Esophagus squamous epithelium (tissue), 5 donors: ENCODE measurements around the gene RAB15. TPM values are rescaled to one million over a fixed set of nuclear protein-coding genes. Genes with fewer than 3 reads are reported as not detected.
A peak's percentile ranks its signal among the peaks of the same experiment; 100 is the strongest.

ENCODE experiments used
- DNase-seq: peaks from one replicate; lab custom pipeline; 2025; lab: John Stamatoyannopoulos, UW
- H3K27ac ChIP-seq, 4 donors: fragments of 200-600 bp; sonication (generic); one replicate each; pipeline ENCODE4 v1.5.1; 2016 to 2019; ENCODE audit warnings: mild to moderate bottlenecking in 1 of 4
- H3K27me3 ChIP-seq, 4 donors: fragments of 200-600 bp; sonication (generic); 1 replicate in 3 of 4; 2 replicates in 1 of 4; pipeline versions ENCODE4 v1.5.1 to v1.6.0; 2017 to 2021; ENCODE audit warnings: antibody characterized with exemption in 1 of 4
- H3K36me3 ChIP-seq, 3 donors: fragments of 200-600 bp; sonication (generic); one replicate each; pipeline ENCODE4 v1.5.1; 2016 to 2019
- H3K4me1 ChIP-seq, 3 donors: fragments of 200-600 bp; sonication (generic); one replicate each; pipeline ENCODE4 v1.5.1; 2017 to 2019
- H3K4me3 ChIP-seq, 4 donors: fragments of 200-600 bp; sonication (generic); 1 replicate in 3 of 4; 2 replicates in 1 of 4; pipeline ENCODE4 v1.5.1; 2016 to 2019; ENCODE audit warnings: mild to moderate bottlenecking in 2 of 4, moderate library complexity in 1 of 4
- H3K9me3 ChIP-seq, 3 donors: fragments of 200-600 bp; sonication (generic); one replicate each; pipeline ENCODE4 v1.5.1; 2016 to 2019
- POLR2A ChIP-seq, 4 donors: fragments of 450-650 bp; IDR thresholded peaks; one replicate each; pipeline ENCODE4 v1.6.1; 2017; ENCODE audit warnings: antibody characterized with exemption in 4 of 4, mild to moderate bottlenecking in 4 of 4, moderate library complexity in 3 of 4
- WGBS, 2 donors: methylation state at CpG; one replicate each; pipeline ENCODE4 v1.1.5; 2018; 5-methylcytosine and 5-hydroxymethylcytosine counted together
- intact Hi-C: fragments of 100-400 bp; cut with DNase I; formaldehyde crosslinking; loops from one replicate; pipeline ENCODE4 v1.15.0; 2022
- total RNA-seq, 4 donors: library from RNA; depleted of rRNA; stranded (reverse); fragments of >200 nt; gene quantifications; one replicate each; pipeline ENCODE4 v1.1.0, GENCODE V29; 2016
- TF ChIP-seq, protein P1 (sequence below), 6 experiments: fragments of 450-650 bp in 4 of 6; fragments of 200-600 bp in 2 of 6; sonication (generic) in 2 of 6; IDR thresholded peaks; one replicate each; pipeline ENCODE4 v1.5.1; 2016 to 2019; ENCODE audit warnings: antibody characterized with exemption in 6 of 6, mild to moderate bottlenecking in 4 of 6, moderate library complexity in 4 of 6
- donor health status: DM: yes; HTN: yes; CAD: no.

Gene RAB15
- total RNA-seq, 4 donors from 2014 or later = 2.5 to 7.0 (median 5.2) TPM

DNA sequence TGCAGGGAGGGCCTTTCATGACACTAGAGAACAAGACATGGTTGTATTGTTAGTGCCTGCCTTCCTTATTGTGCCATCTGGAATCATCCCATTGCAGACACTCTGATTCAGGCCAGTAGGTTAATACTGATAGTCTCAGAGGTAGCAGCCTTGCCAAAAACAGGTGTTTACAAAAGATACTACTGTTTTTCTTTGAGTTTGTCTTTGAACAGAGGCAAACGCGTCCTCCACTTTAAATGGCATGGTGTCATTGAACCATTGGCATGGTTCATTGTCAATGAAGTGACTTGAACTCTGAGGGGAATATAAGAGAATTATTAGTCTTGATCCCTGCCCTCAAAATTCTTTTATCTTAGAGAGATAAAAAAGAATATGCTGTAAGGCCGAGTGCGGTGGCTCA lies 18.8 kb upstream of the RAB15 start:
- TF ChIP-seq, protein P1, sequence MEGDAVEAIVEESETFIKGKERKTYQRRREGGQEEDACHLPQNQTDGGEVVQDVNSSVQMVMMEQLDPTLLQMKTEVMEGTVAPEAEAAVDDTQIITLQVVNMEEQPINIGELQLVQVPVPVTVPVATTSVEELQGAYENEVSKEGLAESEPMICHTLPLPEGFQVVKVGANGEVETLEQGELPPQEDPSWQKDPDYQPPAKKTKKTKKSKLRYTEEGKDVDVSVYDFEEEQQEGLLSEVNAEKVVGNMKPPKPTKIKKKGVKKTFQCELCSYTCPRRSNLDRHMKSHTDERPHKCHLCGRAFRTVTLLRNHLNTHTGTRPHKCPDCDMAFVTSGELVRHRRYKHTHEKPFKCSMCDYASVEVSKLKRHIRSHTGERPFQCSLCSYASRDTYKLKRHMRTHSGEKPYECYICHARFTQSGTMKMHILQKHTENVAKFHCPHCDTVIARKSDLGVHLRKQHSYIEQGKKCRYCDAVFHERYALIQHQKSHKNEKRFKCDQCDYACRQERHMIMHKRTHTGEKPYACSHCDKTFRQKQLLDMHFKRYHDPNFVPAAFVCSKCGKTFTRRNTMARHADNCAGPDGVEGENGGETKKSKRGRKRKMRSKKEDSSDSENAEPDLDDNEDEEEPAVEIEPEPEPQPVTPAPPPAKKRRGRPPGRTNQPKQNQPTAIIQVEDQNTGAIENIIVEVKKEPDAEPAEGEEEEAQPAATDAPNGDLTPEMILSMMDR (IDR thresholded peaks at IDR 0.05) = no peak
- no peak for TF ChIP-seq POLR2A (IDR thresholded peaks at IDR 0.05)
- peaks cover 8 to 58% (median 24%) of the 10 kb centered on the region in 3 donors for H3K4me1 ChIP-seq
- intact Hi-C loops = loop anchor here (10.0 kb wide), 1 partner anchor 114 kb away; the partner anchor contains the start of gene MAX
- H3K36me3 ChIP-seq = no peaks in the 10 kb centered on the region
- WGBS, 2 donors = 91 to 95% methylated on average over 4 of the region's 4 CpGs
- H3K27me3 ChIP-seq = no peaks in the 10 kb centered on the region
- H3K27ac ChIP-seq = no peak overlapping the region
- DNase-seq = no peak
- H3K9me3 ChIP-seq = no peaks in the 10 kb centered on the region
- H3K4me3 ChIP-seq = no peak overlapping the region

DNA sequence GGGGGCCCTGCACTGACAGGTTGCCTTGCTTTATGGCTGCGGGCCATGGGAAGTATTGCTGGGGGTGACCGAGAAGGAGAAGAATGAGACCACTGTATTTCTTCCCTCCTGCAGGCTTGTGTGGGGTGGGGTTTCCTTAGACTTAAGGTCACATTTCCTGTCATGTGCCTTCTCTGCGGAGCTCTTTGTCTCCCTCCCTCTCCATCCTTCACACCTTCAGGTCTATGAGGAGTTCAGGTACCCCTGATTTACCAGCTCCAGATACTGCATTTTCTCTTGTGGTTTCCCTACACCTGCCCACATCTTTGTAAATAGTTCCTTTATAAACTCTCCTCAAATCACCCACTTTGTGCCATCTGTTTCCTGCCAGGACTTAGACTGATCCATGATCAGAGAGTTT lies 18.2 kb upstream of the RAB15 start:
- no peak for TF ChIP-seq POLR2A (IDR thresholded peaks at IDR 0.05)
- TF ChIP-seq, protein P1 (IDR thresholded peaks at IDR 0.05) = no peak
- WGBS, 2 donors = 74 to 77% methylated on average over 3 of the region's 3 CpGs
- Histone ChIP-seq H3K36me3 (no peaks in the 10 kb centered on the region), H3K27me3 (no peaks in the 10 kb centered on the region), H3K4me3 (no peak overlapping the region), H3K4me1 (peaks cover 8 to 58% (median 24%) of the 10 kb centered on the region in 3 donors), H3K9me3 (no peaks in the 10 kb centered on the region), H3K27ac (peak overlapping the region in 1 of 4 donors; percentile 16)
- intact Hi-C loops = loop anchor here (10.0 kb wide), 1 partner anchor 115 kb away; the partner anchor contains the start of gene MAX
- DNase-seq = no peak

GRCh38 chr14:64987438-64987767 lies 15.3 kb upstream of the RAB15 start:
- intact Hi-C loops = loop anchor here (10.0 kb wide), 1 partner anchor 163 kb away; no protein-coding TSS in a partner anchor

DNA sequence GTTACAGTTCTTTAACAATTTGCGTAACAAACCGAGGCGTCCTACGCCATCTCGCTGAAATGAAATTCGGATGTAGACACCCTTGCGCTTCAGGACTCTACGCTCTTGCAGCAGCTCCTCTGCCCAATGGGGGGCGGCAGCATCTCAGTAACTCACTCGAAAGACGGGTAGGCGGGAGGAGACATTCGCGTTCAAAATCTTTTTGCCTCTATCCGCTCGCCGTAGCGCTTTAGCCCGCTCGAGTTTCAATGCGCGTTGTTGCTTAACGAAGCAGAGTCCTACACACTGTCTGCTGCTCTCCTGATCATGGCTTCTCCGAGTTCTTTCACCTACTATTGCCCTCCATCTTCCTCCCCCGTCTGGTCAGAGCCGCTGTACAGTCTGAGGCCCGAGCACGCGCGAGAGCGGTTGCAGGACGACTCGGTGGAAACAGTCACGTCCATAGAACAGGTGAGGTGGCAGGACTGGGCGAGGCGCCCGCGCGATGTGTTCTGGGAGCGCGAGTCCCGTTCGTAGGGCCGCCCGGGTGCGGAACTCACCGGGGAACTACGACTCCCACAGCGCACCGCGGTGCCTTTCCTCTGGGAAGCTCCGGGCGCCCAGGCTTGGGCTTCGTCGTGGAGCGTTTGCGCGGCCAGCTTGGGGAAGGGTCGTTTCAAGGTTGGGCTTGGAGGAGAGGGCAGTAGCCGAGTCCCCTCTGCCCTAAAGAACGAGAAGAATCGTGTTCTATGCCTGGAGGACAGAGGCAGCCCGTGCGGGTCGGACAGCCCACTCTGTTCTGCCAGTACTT lies 14.7 kb upstream of the RAB15 start, which contains the start of gene FNTB:
Gene FNTB (plus strand): TSS at position 248 of the 790 bp plus-strand sequence. CDS start 59 bp downstream, at position 307.
- no peaks in the 10 kb centered on the region for H3K36me3 ChIP-seq
- H3K27me3 ChIP-seq = no peaks in the 10 kb centered on the region
- H3K9me3 ChIP-seq = no peaks in the 10 kb centered on the region
- peak within 1 kb of the TSS; percentile 87 to 98 (median 94) for H3K27ac ChIP-seq
- 0 to 1% methylated on average over 28 to 29 of the region's 65 CpGs for WGBS, 2 donors
- DNase-seq = peak; percentile 68
- TF ChIP-seq, protein P1 (IDR thresholded peaks at IDR 0.05) = peak; percentile 68 to 93 (median 78)
- TF ChIP-seq POLR2A (IDR thresholded peaks at IDR 0.05) = peak in 3 of 4 donors; percentile 25 to 83 (median 46)
- intact Hi-C loops = loop anchor here (10.0 kb wide), 1 partner anchor 162 kb away; no protein-coding TSS in a partner anchor
- H3K4me1 ChIP-seq = peaks cover 9 to 49% (median 13%) of the 10 kb centered on the region in 3 donors
- H3K4me3 ChIP-seq = peak within 1 kb of the TSS; percentile 73 to 96 (median 84)

More at GRCh38 chr14:64987438-64987767, 15.3 kb upstream of the RAB15 start:
- Histone ChIP-seq H3K27ac (peak overlapping the region; percentile 87 to 98 (median 94)), H3K4me1 (peaks cover 9 to 49% (median 13%) of the 10 kb centered on the region in 3 donors), H3K27me3 (no peaks in the 10 kb centered on the region), H3K9me3 (no peaks in the 10 kb centered on the region), H3K36me3 (no peaks in the 10 kb centered on the region), H3K4me3 (peak overlapping the region; percentile 73 to 96 (median 84))
- no peak for TF ChIP-seq POLR2A (IDR thresholded peaks at IDR 0.05)
- TF ChIP-seq, protein P1 (IDR thresholded peaks at IDR 0.05) = no peak
- 0 to 3% methylated on average over 3 to 8 of the region's 8 CpGs for WGBS, 2 donors
- no peak for DNase-seq
